Measurements from ENCODE around the gene HOXB3. TPM values are rescaled to one million over a fixed set of nuclear protein-coding genes. Genes with fewer than 3 reads are reported as not detected.
A peak's percentile ranks its signal among the peaks of the same experiment; 100 is the strongest.

The HOXB3 gene
- total RNA-seq, 1 experiment from 2014 or later, result 6.0 TPM

DNA sequence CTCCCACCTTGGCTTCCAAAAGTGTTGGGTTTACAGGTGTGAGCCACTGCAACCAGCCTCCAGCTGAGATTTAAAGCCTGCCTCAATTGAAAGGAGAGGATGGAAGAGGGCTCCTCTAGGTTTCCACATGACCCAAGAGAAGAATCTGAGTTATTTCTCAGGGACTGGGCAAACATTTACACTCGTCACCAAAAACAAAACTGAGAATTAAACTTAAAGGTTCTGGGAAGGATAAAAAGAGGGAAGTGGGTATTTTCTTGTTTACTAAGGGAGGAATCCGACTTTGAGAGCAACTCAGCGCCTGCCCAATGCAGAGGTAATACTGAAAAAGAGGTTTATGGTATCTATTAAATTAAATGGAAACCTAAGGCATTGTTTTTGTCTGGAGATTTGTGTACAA lies 72.6 kb downstream of the HOXB3 start:
- POLR2A ChIA-PET (ENCODE audit: unreplicated experiment), result no interaction called here
- no peak overlapping the region for H3K9ac ChIP-seq (ENCODE audit: low read length)
- BruUV-seq (replicated peaks), result no TSS peak
- no peak overlapping the region for H3K4me2 ChIP-seq (ENCODE audit: low read length)
- DNase-seq (peak; percentile 26), ATAC-seq (no peak)
- H2AFZ ChIP-seq (ENCODE audit: low read length), result no peak overlapping the region
- H3K36me3 ChIP-seq (ENCODE audit: low read depth, low read length), result no peaks in the 10 kb centered on the region
- no peak overlapping the region for H3K27ac ChIP-seq (ENCODE audit: low read length)
- no peaks in the 10 kb centered on the region for H4K20me1 ChIP-seq (ENCODE audit: low read length)
- H3K9me3 ChIP-seq (ENCODE audit: low read length), result no peaks in the 10 kb centered on the region
- TF ChIP-seq EZH2 (IDR thresholded peaks at IDR 0.05; ENCODE audit: low read length, unreplicated experiment) (no peak), EZH2phosphoT487 (IDR thresholded peaks at IDR 0.05; ENCODE audit: borderline replicate concordance, low read length) (no peak)
- TF ChIP-seq, protein P1, sequence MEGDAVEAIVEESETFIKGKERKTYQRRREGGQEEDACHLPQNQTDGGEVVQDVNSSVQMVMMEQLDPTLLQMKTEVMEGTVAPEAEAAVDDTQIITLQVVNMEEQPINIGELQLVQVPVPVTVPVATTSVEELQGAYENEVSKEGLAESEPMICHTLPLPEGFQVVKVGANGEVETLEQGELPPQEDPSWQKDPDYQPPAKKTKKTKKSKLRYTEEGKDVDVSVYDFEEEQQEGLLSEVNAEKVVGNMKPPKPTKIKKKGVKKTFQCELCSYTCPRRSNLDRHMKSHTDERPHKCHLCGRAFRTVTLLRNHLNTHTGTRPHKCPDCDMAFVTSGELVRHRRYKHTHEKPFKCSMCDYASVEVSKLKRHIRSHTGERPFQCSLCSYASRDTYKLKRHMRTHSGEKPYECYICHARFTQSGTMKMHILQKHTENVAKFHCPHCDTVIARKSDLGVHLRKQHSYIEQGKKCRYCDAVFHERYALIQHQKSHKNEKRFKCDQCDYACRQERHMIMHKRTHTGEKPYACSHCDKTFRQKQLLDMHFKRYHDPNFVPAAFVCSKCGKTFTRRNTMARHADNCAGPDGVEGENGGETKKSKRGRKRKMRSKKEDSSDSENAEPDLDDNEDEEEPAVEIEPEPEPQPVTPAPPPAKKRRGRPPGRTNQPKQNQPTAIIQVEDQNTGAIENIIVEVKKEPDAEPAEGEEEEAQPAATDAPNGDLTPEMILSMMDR (conservative IDR thresholded peaks at IDR 0.05; ENCODE audit: low read depth, low read length), result no peak
- no peaks in the 10 kb centered on the region for H3K79me2 ChIP-seq (ENCODE audit: low read length)
- H3K4me3 ChIP-seq (ENCODE audit: low read length), result no peak overlapping the region
- peaks cover 23% of the 10 kb centered on the region for H3K4me1 ChIP-seq (ENCODE audit: insufficient read depth, low read length)
- CTCF ChIA-PET, result no interaction called here
- intact Hi-C loops (cut with micrococcal nuclease), result no loop called here
- H3K9me2 ChIP-seq (replicated peaks; ENCODE audit: low read length), result no peaks in the 10 kb centered on the region
- H3K27me3 ChIP-seq (ENCODE audit: low read length), result no peaks in the 10 kb centered on the region
- H3F3A ChIP-seq (ENCODE audit: low read length, unreplicated experiment), result no peaks in the 10 kb centered on the region

DNA sequence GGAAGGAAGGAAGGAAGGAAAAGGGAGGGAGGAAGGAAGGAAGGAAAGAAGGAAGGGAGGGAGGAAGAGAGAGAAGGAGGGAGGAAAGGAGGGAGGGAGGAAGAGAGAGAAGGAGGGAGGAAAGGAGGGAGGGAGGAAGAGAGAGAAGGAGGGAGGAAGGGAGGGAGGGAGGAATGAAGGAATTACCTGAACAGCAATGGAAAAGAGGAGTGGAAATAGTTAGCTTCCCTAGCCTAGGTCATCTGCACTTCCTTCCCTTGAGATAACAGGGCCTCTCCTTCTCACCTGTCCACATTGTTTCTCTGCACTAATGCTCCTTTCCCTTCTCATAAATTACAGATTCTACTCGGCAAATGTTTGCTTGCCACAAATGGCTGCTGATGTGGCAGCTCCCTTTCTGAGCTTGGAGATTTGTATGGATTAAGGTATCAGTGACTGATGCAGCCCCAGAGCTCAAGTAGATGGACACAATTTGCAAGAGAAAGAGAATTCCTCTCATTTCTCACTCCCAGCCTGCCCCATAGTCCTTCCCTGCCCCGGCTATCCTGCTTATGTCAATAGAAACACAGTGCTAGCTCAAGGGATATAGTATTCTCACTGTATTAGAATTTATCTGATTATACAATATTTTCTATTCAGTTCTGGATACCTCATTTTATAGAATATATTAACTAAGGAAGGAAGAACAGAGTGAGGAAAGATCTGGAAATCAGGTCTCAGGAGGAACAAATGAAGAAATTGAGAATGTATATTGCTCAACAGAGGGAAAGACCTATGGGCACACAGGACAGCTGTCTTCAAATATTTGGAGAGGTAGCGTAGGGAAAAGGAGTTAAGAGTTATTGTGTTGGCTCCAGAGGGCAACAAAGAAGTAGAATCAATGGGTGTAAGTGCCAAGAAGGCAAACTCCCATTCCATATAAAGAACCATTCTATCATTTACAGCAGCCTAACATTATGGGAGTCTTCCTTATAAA lies 73.8 kb downstream of the HOXB3 start:
- CTCF ChIA-PET, result interaction anchor here (0.7 kb wide), 1 partner anchor 58 kb away, joined by 4 read pairs; no protein-coding TSS in a partner anchor
- POLR2A ChIA-PET (ENCODE audit: unreplicated experiment), result interaction anchor here (0.6 kb wide), 1 partner anchor 46 kb away, joined by 20 read pairs; no protein-coding TSS in a partner anchor
- Histone ChIP-seq H3K9me3 (ENCODE audit: low read length) (no peaks in the 10 kb centered on the region), H4K20me1 (ENCODE audit: low read length) (no peaks in the 10 kb centered on the region), H2AFZ (ENCODE audit: low read length) (no peak overlapping the region), H3K4me2 (ENCODE audit: low read length) (no peak overlapping the region), H3K4me1 (ENCODE audit: insufficient read depth, low read length) (peaks cover 18% of the 10 kb centered on the region), H3K36me3 (ENCODE audit: low read depth, low read length) (no peaks in the 10 kb centered on the region), H3K9ac (ENCODE audit: low read length) (no peak overlapping the region), H3K79me2 (ENCODE audit: low read length) (no peaks in the 10 kb centered on the region), H3K27me3 (ENCODE audit: low read length) (no peaks in the 10 kb centered on the region), H3K9me2 (replicated peaks; ENCODE audit: low read length) (no peaks in the 10 kb centered on the region), H3K4me3 (ENCODE audit: low read length) (no peak overlapping the region), H3K27ac (ENCODE audit: low read length) (no peak overlapping the region), H3F3A (ENCODE audit: low read length, unreplicated experiment) (no peaks in the 10 kb centered on the region)
- DNase-seq (no peak), ATAC-seq (no peak)
- BruUV-seq (replicated peaks), result no TSS peak
- intact Hi-C loops (cut with micrococcal nuclease), result no loop called here
- TF ChIP-seq, protein P1 (conservative IDR thresholded peaks at IDR 0.05; ENCODE audit: low read depth, low read length), result no peak
- TF ChIP-seq EZH2phosphoT487 (IDR thresholded peaks at IDR 0.05; ENCODE audit: borderline replicate concordance, low read length), result no peak
- TF ChIP-seq EZH2 (IDR thresholded peaks at IDR 0.05; ENCODE audit: low read length, unreplicated experiment), result no peak

DNA sequence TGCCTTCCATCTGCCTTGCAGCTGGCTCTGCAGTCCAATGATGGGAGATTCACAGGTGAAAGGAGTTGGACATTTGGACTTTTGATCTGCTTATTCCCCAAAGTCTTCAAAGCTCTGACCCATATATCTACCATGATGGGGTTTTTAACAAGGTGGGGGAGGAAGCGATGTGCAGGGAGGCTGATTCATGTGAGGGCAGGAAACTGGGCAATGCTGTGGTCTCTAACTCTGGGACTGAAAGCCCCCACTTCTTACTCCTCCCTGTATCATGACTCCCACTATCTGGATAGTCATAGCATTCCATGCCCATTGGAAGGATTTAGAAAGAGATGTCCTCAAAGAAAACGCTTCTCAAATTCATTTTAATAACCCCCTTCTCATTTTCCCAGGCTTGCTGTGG lies 75.6 kb downstream of the HOXB3 start:
- H3K4me3 ChIP-seq (ENCODE audit: low read length), result no peak overlapping the region
- H4K20me1 ChIP-seq (ENCODE audit: low read length), result no peaks in the 10 kb centered on the region
- H3K27me3 ChIP-seq (ENCODE audit: low read length), result no peaks in the 10 kb centered on the region
- TF ChIP-seq EZH2 (IDR thresholded peaks at IDR 0.05; ENCODE audit: low read length, unreplicated experiment), result no peak
- TF ChIP-seq, protein P1 (conservative IDR thresholded peaks at IDR 0.05; ENCODE audit: low read depth, low read length), result no peak
- no peak for TF ChIP-seq EZH2phosphoT487 (IDR thresholded peaks at IDR 0.05; ENCODE audit: borderline replicate concordance, low read length)
- no peak overlapping the region for H3K9ac ChIP-seq (ENCODE audit: low read length)
- H3K79me2 ChIP-seq (ENCODE audit: low read length), result no peaks in the 10 kb centered on the region
- no peak for ATAC-seq
- no peaks in the 10 kb centered on the region for H3F3A ChIP-seq (ENCODE audit: low read length, unreplicated experiment)
- no peaks in the 10 kb centered on the region for H3K9me3 ChIP-seq (ENCODE audit: low read length)
- H3K27ac ChIP-seq (ENCODE audit: low read length), result no peak overlapping the region
- no TSS peak for BruUV-seq (replicated peaks)
- ChIA-PET POLR2A (ENCODE audit: unreplicated experiment) (no interaction called here), CTCF (no interaction called here)
- no peaks in the 10 kb centered on the region for H3K9me2 ChIP-seq (replicated peaks; ENCODE audit: low read length)
- intact Hi-C loops (cut with micrococcal nuclease), result no loop called here
- H2AFZ ChIP-seq (ENCODE audit: low read length), result no peak overlapping the region
- DNase-seq, result no peak
- H3K36me3 ChIP-seq (ENCODE audit: low read depth, low read length), result no peaks in the 10 kb centered on the region
- no peak overlapping the region for H3K4me2 ChIP-seq (ENCODE audit: low read length)
- H3K4me1 ChIP-seq (ENCODE audit: insufficient read depth, low read length), result peaks cover 19% of the 10 kb centered on the region
